Endothelial cell of umbilical vein (primary cell): ENCODE data around the gene ARHGEF37. TPM values are rescaled to one million over a fixed set of nuclear protein-coding genes. Genes with fewer than 3 reads are reported as not detected.

ENCODE experiments used
- BruUV-seq: library from RNA; stranded (reverse); fragments of 400-500 nt; replicated peaks from 2 replicates; lab custom pipeline; 2021; lab: Mats Ljungman, UMichigan
- CTCF ChIA-PET: fragments of 300-600, 350-600 bp; sonication (Branson Sonifier 250); formaldehyde crosslinking; loops from one replicate; lab custom pipeline; 2021; ENCODE audit warnings: antibody characterized with exemption, inconsistent platforms; lab: Charles Lee
- POLR2A ChIA-PET: fragments of 300-600, 350-600 bp; sonication (Branson Sonifier 250); formaldehyde crosslinking; loops from one replicate; lab custom pipeline; 2021; ENCODE audit warnings: antibody characterized with exemption, inconsistent platforms; lab: Charles Lee
- DNase-seq: peaks from one replicate; pipeline ENCODE4 v3.0.0-alpha.2; 2011; ENCODE audit warnings: low read depth, low spot score
- FAIRE-seq: peaks from 2 replicates; lab custom pipeline; 2011; peaks lifted over from hg19 to GRCh38; lab: Jason Lieb, UNC
- H2AFZ ChIP-seq: 2 replicates; pipeline ENCODE4 v1.6.0; 2012; ENCODE audit warnings: low read depth, low read length, control low read depth, inconsistent platforms
- H3K27ac ChIP-seq: 2 replicates; pipeline ENCODE4 v1.5.1; 2011; ENCODE audit warnings: low read depth, mild to moderate bottlenecking, control low read depth, low read length, moderate library complexity; ENCODE audit not compliant: insufficient read depth
- H3K27me3 ChIP-seq, 2 experiments: 2 replicates each; pipeline versions ENCODE4 v1.6.0 to v1.6.1; 2011; ENCODE audit warnings: low read length in 2 of 2, mixed read lengths in 1 of 2; ENCODE audit not compliant: control insufficient read depth in 2 of 2, insufficient read depth in 2 of 2
- H3K36me3 ChIP-seq, 2 experiments: 2 replicates in 1 of 2; 3 replicates in 1 of 2; pipeline ENCODE4 v1.5.1; 2011; ENCODE audit warnings: low read length in 2 of 2, mild to moderate bottlenecking in 1 of 2, moderate library complexity in 1 of 2; ENCODE audit not compliant: control insufficient read depth in 2 of 2, insufficient read depth in 2 of 2; ENCODE audit errors: extremely low read depth in 1 of 2
- H3K4me1 ChIP-seq: 3 replicates; pipeline ENCODE4 v1.5.1; 2011; ENCODE audit warnings: mild to moderate bottlenecking, low read length; ENCODE audit not compliant: control insufficient read depth, insufficient read depth; ENCODE audit errors: extremely low read depth
- H3K4me2 ChIP-seq: 2 replicates; pipeline ENCODE4 v1.6.1; 2011; ENCODE audit warnings: low read length, control low read depth, mixed read lengths; ENCODE audit not compliant: insufficient read depth
- H3K4me3 ChIP-seq, 3 experiments: fragments of 200-600 bp in 1 of 3; sonication (generic), shearing (Covaris generic) in 1 of 3; replicated peaks in 1 of 3; 2 replicates each; pipeline ENCODE4 v1.5.1; 2011 to 2016; ENCODE audit warnings: control low read depth in 3 of 3, low read length in 3 of 3, mild to moderate bottlenecking in 2 of 3, inconsistent platforms in 1 of 3, low read depth in 1 of 3, moderate library complexity in 1 of 3; ENCODE audit not compliant: insufficient read depth in 1 of 3
- H3K79me2 ChIP-seq: 2 replicates; pipeline ENCODE4 v1.6.0; 2012; ENCODE audit warnings: low read length, inconsistent platforms; ENCODE audit not compliant: control insufficient read depth, insufficient read depth
- H3K9ac ChIP-seq: replicated peaks from 2 replicates; pipeline ENCODE3; 2011; ENCODE audit warnings: low read length, control low read depth; ENCODE audit not compliant: insufficient read depth; ENCODE audit errors: extremely low read depth
- H3K9me1 ChIP-seq: replicated peaks from 3 replicates; pipeline ENCODE4 v1.6.0; 2011; ENCODE audit warnings: mild to moderate bottlenecking, low read length; ENCODE audit not compliant: control insufficient read depth, insufficient read depth; ENCODE audit errors: extremely low read depth
- H3K9me3 ChIP-seq: replicated peaks from 2 replicates; pipeline ENCODE4 v1.5.1; 2012; ENCODE audit warnings: low read length, inconsistent platforms; ENCODE audit not compliant: control insufficient read depth, insufficient read depth
- H4K20me1 ChIP-seq: replicated peaks from 2 replicates; pipeline ENCODE3; 2011; ENCODE audit warnings: mild to moderate bottlenecking, low read length; ENCODE audit not compliant: control insufficient read depth, insufficient read depth; ENCODE audit errors: extremely low read depth
- CTCF ChIP-seq, 2 donors: IDR thresholded peaks; 1 replicate in 1 of 2; 2 replicates in 1 of 2; pipeline ENCODE4 v1.5.1; 2011; ENCODE audit warnings: low read length in 2 of 2, mild to moderate bottlenecking in 2 of 2, moderate library complexity in 2 of 2, control low read depth in 1 of 2, inconsistent platforms in 1 of 2, low read depth in 1 of 2; ENCODE audit not compliant: insufficient read depth in 1 of 2; ENCODE audit errors: extremely low read depth in 1 of 2
- EZH2 ChIP-seq: IDR thresholded peaks from 2 replicates; pipeline ENCODE4 v1.6.1; 2012; ENCODE audit warnings: borderline replicate concordance, low read depth, mild to moderate bottlenecking, moderate library complexity, low read length, inconsistent platforms; ENCODE audit not compliant: severe bottlenecking
- FOS ChIP-seq: IDR thresholded peaks from 2 replicates; pipeline ENCODE4 v1.6.1; 2011; ENCODE audit warnings: mild to moderate bottlenecking, low read length, moderate library complexity, borderline replicate concordance; ENCODE audit not compliant: insufficient read depth
- GATA2 ChIP-seq: IDR thresholded peaks from 2 replicates; pipeline ENCODE4 v1.7.0; 2011; ENCODE audit warnings: low read depth, mild to moderate bottlenecking, moderate library complexity, mixed read lengths, low read length; ENCODE audit not compliant: insufficient read length, insufficient read depth
- JUN ChIP-seq: IDR thresholded peaks from 2 replicates; pipeline ENCODE4 v1.6.1; 2011; ENCODE audit warnings: borderline replicate concordance, low read depth; ENCODE audit not compliant: insufficient read length, insufficient read depth
- MAX ChIP-seq: IDR thresholded peaks from 2 replicates; pipeline ENCODE4 v1.6.1; 2011; ENCODE audit not compliant: insufficient read depth, insufficient read length
- MYC ChIP-seq: IDR thresholded peaks from one replicate; pipeline ENCODE4 v1.6.1; 2011; ENCODE audit warnings: mild to moderate bottlenecking, low read depth, low read length
- POLR2A ChIP-seq: IDR thresholded peaks from 2 replicates; pipeline ENCODE4 v1.6.1; 2012; ENCODE audit warnings: low read depth, mild to moderate bottlenecking, control low read depth, low read length
- POLR2AphosphoS5 ChIP-seq: IDR thresholded peaks from 2 replicates; pipeline ENCODE4 v1.6.1; 2012; ENCODE audit warnings: low read depth, mild to moderate bottlenecking, control low read depth, low read length, moderate library complexity; ENCODE audit not compliant: insufficient read depth
- dilution Hi-C: fragments of 300-500 bp; cut with MboI; formaldehyde crosslinking; loops from one replicate; pipeline ENCODE4 v1.15.0; 2019; ENCODE audit warnings: low sequenced_read_pairs; ENCODE audit not compliant: extremely low pct_ligation_motif_present
- intact Hi-C: fragments of 100-400 bp; cut with micrococcal nuclease; formaldehyde crosslinking; loops from one replicate; pipeline ENCODE4 v1.10.0; 2022
- polyA plus RNA-seq, 4 experiments: library from polyadenylated mRNA; depleted of rRNA in 3 of 4; stranded (reverse) in 3 of 4; unstranded in 1 of 4; fragments of >200 nt; gene quantifications; 2 replicates each; pipeline versions ENCODE4 v1.2.1 to v1.2.3, GENCODE V29; 2011 to 2012; ENCODE audit warnings: missing spikeins in 1 of 4
- total RNA-seq: library from RNA; stranded (reverse); gene quantifications from 2 replicates; pipeline ENCODE4 v1.2.3, GENCODE V29; 2021

ARHGEF37 gene
- total and polyA plus RNA-seq, 2 donors (not counting 3 experiments of a cell fraction or from before 2014, with no cell fraction given) = 4.9 to 7.0 TPM

GRCh38 chr5:149681252-149681651 lies 100.0 kb downstream of the ARHGEF37 start:
- no peak overlapping the region for H3K4me3 ChIP-seq
- peaks cover 18 to 33% of the 10 kb centered on the region in 2 experiments for H3K27me3 ChIP-seq
- no TSS peak for BruUV-seq
- H3K9ac ChIP-seq = no peak overlapping the region
- intact Hi-C loops (no loop called here), dilution Hi-C loops (no loop called here)
- ChIA-PET POLR2A (no interaction called here), CTCF (interaction anchor here (1.6 kb wide), 1 partner anchor 14 kb away, joined by 5 read pairs; no protein-coding TSS in a partner anchor)
- no peak for TF ChIP-seq GATA2
- no peak for TF ChIP-seq EZH2
- TF ChIP-seq CTCF (IDR thresholded peaks at IDR 0.05; ENCODE audit: extremely low read depth in 1 of 2, insufficient read depth in 1 of 2, low read depth in 1 of 2, low read length in 2 of 2) = no peak
- no peak for TF ChIP-seq FOS
- TF ChIP-seq POLR2AphosphoS5 = no peak
- TF ChIP-seq MAX = no peak
- no peak for TF ChIP-seq MYC
- TF ChIP-seq POLR2A = no peak
- no peak for TF ChIP-seq JUN
- DNase-seq = no peak
- no peaks in the 10 kb centered on the region for H3K79me2 ChIP-seq
- H2AFZ ChIP-seq = no peak overlapping the region
- H4K20me1 ChIP-seq = no peaks in the 10 kb centered on the region
- no peak overlapping the region for H3K27ac ChIP-seq
- H3K4me2 ChIP-seq = no peak overlapping the region
- H3K9me3 ChIP-seq = no peaks in the 10 kb centered on the region
- H3K4me1 ChIP-seq = no peaks in the 10 kb centered on the region
- no peaks in the 10 kb centered on the region for H3K9me1 ChIP-seq
- FAIRE-seq = no peak
- H3K36me3 ChIP-seq = no peaks in the 10 kb centered on the region
